ENCODE data around the gene LSG1.
A peak's percentile ranks its signal among the peaks of the same experiment; 100 is the strongest.

The LSG1 gene

DNA sequence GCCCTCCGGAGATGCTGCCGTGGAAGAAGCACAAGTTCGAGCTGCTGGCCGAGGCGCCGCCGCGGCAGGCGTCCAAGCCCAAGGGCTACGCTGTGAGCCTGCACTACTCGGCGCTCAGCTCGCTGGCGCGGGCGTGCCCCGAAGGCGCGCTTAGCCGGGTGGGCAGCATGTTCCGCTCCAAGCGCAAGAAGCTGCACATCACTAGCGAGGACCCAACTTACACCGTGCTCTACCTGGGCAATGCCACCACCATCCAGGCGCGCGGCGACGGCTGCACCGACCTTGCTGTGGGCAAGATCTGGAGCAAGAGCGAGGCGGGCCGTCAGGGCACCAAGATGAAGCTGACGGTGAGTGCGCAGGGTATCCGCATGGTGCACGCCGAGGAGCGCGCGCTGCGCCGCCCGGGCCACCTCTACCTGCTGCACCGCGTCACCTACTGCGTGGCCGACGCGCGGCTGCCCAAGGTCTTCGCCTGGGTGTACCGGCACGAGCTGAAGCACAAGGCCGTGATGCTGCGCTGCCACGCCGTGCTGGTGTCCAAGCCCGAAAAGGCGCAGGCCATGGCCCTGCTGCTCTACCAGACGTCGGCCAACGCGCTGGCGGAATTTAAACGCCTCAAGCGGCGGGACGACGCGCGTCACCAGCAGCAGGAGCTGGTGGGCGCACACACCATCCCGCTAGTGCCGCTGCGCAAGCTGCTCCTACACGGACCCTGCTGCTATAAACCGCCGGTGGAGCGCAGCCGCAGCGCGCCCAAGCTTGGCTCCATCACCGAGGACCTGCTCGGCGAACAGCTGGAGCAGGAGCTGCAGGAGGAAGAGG, 15.0 kb upstream of the LSG1 start:
- peak; percentile 9 for DNase-seq

DNA sequence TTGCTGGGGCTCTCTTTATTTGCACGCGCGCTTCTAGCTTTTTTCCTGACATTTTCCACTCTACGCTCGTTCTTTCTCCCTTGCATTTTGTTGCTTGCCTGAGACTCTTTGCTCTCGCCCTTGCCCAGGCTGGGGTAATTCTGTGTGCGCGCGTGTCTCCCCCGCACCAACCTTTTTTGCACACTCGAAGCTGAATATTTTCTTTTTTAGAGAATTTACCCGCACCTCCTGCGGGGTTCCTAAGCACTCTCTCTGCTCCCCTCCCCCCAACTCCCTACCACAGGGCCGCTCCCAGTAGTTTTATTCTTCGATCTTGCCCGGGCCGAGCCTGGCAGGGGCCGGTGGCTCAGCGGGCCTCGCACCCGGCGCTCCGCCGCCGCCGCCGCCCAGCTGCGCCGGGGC, 14.4 kb upstream of the LSG1 start:
- DNase-seq = no peak

DNA sequence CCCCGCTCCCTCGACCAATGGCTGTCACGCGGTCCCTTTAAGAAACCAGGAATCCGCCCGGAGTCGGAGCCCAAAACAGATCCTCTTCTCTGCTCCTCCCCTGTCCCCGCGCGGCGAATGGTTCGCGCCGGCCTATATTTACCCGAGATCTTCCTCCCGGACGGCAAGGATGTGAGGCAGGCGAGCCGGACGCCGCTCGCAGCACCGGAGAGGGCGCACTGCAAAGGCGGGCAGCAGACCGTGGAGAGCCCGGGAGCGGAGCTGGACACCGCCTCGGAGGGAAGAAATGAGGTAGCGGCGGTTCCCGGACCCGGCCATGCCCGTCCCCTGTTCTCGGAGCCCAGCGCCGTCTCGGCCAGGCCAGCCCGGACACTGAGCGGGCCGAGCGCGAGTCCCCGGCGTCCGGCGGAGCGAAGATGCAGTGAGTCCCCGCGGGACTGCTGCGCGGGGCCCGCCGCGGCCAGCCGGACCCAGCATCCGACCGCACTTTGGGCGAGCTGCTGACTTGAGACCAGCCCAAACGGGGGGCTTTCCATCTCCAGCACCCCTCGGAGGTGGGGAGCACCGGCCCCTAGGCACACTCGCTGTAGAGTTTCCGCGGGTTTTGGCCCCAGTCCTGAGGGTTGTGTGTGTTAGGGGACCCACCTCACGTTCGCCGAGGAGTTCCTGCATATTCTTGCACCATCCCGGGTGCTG, 13.9 kb upstream of the LSG1 start, which contains the start of gene FAM43A:
FAM43A (plus strand) TSS at position 166 of the 696 bp plus-strand sequence. CDS start 944 bp downstream, outside the sequence.
- peak; percentile 88 for DNase-seq

DNA sequence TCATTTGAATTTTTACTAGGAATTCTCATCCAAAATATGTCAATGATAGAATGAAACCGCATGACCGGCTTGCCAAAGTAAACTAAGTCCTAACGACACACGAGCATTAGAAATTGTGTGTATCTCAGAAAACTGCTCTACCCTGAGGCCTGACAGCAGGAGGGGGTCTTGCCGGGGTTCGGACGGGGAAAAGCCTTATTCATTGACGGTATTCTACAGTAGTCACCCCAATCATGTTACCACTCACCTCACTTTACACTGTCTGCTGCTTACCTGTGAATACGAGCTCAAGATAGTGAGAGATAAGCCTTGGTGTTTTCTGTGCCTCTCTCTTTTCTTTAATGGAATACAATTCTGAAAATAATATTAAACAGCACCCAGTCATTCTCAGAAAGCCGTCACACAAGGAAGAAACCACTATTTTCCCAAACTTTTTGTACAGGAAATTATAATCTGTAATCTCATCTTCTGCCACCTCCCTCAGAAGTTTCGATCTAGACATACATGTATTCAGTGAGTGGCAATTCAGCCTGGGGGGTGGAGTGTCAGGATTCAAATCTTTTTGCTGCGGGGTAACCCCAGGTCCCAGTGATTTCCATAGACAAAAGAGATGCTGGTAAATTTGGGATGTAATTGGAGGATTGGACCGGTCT, 13.2 kb upstream of the LSG1 start:
- DNase-seq = no peak

DNA sequence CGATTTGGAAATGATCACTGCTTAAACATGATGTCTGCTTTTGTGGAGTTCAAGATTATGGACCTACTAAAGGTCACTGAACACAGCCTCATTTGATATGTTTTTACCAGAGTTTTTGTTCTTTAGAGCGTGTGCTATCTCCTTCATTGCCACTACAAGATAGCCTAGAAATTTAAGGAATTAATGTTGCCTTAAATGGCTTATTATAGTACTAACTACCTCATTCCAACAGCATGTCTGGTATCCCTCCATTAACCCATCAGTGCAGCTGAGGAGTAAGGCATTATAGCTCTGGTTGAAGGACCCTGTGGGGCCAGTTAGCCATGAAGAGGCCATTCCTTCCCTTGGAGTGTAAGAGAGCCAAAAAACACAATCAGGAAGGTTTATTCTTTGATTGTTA, 11.4 kb upstream of the LSG1 start:
- DNase-seq = no peak

DNA sequence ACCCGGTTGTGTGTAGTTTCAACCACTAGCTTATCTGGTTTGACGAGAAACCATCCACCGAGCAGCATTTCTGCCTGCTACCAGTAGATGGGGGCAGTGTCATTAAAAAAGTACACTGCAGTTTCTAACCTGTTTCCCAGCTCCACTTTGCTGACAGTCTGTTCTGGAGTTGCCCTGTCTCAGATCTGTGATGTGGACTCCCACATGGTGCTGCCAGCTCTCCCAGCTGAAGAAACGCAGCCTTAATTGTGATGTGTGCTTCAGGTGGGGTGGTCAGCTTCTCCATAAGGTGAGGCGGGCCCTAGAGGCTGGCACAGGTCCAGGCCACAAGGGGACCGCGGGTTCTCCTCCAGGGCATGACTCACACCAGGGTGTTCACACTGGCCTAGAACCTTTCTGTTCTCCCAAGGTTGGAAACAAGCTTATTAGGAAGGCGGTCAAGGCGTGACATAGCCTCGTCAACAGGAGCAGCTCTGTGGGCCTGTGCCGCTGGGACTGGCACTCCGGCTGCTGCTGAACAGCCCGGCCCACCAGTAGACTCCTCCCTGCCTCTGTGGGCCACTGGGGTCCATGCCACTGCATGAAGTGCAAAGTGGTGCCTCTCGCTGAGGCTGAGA, 10.8 kb upstream of the LSG1 start:
- DNase-seq = peak; percentile 81

DNA sequence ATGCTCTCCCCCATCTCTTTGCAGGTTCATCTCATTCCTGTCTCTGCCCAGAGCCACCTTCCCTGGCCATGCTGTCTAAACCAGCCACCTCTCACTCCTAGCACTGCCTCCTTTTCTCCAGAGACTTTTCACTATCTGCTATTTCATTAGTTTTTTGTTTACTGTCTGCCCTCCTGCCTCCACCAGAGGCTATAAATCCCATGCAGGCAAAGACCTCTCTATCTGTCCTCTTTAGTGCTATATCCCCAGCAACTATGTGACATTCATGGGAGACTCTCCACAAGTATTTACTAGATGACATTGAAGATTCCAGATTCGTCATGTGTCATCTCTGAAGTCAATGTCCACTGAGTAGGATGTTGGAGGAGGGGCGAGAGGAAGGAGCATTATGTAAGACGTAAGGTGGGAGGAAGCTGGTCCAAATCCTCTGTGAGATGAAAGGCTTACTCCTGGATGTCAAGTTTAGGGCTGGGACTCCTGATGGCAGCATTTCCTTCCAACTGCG, 10.2 kb upstream of the LSG1 start:
- no peak for DNase-seq

DNA sequence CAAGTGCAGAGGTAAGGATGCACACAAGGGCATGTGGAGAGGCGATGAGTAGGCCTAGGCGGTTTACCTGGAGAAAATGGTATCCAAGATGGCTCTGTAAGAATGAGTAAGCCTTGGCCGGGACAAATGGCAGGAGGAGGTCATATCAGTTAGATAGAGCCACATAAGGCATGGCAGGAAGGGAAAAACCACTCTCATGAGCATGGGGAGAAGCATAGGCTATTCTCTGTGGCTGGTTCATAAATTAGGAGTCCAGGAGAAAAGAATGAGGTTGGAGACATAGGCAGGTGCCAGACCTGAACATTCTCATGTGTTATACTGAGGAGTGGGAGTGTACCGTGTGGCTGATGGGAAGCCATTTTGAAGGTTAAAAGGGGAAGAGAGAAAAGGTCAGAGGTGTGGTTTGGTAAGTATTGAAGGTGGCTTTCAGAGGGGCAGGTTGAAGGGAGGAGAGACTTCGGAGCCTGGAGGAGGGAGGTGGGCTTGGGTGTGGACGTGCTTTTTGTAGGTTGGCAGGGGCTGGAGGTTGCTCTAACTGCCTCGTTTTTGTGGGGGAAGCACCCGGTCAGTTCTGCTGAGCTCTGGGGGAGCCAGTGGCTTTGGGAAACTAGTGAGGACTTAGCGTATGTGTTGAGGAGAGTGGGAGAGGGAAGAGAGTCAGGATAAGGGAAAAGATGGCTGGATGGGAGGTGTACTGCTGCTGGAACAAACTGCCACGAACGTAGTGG, 9.1 kb upstream of the LSG1 start:
- DNase-seq = no peak

DNA sequence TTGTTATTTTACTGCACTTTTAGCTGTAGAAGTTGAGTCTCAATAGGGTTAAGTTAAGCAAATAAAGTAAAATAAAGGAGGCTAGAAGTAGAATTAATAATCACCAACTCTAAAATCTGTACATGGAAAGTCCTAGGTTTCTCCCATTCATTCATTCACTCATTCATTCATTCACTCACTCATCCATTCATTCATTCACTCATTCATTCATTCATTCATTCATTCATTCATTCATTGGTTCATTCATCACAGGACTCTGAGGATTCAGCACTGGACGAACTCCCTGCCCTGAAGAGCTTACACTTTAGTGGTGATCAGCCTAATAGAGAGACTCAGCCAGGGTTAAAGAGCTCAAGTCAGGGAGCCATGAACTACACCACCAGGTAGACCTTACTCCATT, 4.5 kb upstream of the LSG1 start:
- no peak for DNase-seq

DNA sequence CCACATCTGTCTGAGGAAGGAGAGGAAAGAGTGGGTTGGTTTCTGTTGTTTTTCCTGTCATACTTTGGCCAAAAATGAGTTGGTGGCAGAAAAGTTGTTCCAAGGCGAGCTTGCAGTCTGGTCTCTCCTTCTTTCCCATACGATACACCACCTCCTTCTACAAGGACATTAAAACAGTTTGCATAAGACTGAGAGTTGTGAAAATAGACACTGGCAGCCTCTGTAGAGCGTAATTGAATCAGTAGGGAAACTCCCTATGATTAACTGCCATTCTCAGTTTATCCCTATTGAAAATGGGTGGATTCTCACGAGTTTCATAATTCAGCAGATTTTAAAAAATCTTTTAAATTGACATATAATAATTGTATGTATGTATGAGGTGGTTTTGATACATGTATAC, 3.7 kb upstream of the LSG1 start:
- DNase-seq = no peak

DNA sequence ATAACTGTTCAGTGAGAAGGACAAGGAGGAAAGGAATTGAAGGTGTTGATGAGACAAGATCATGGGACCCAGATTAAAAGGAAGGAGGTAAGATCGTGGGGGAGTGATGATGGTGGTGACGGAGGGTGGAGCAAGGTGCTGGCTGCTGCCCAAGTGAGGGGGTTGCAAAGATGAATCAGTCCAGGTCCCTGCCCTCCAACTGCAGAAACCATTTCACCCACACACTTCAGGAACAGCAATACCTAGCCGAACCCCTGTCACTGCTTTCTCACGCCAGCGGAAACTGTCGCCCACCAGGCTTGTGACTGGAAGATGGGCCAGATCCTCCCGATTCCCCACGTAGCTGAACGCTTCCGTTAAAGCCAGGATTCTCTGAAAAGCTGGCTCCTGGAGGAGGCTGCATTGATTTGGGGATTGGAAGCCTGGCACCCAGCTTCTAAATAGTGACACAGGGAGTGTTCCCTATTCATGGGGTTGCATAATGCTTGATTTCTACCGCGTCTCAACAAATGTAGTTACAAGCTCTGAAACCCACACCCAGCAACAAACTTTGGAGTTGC, 3.2 kb upstream of the LSG1 start:
- no peak for DNase-seq

DNA sequence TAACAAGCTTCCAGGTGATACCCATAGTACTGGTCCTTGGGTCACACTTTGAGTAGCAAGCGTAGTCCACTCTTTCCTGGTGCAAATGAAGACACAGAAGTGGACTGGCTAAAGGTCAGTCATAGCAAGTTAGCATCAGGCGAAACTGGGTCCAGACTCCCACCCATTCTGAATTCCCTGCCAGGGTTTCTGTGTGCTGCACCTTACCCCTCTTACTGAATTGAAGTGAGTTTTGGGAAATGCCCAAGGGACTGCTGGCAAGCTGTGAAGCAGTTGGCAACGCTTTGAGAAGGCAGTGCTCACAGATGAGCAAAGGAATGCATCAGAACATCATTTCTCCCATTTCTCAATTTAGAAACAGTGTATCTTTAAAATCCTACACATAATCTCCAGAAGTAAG, 1.8 kb upstream of the LSG1 start:
- DNase-seq = no peak

DNA sequence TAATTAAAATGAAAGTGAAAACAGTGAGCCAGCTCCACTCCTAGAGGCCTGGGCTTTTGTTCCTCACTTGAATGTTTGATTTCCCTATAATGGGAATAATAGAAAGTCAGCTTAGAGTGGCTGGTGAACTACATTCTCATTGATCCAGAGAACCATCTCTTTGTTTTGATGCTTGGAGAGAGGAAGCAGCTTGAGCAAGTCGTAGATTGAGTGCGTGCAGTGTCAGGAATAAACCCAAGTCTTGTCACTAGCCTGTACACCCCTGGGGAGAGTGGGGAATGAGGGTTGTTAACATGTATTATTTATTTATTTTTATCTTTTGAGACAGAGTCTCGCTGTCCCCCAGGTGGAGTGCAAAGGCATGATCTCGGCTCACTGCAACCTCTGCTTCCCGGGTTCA, 885 bp upstream of the LSG1 start:
- peak; percentile 3 for DNase-seq

DNA sequence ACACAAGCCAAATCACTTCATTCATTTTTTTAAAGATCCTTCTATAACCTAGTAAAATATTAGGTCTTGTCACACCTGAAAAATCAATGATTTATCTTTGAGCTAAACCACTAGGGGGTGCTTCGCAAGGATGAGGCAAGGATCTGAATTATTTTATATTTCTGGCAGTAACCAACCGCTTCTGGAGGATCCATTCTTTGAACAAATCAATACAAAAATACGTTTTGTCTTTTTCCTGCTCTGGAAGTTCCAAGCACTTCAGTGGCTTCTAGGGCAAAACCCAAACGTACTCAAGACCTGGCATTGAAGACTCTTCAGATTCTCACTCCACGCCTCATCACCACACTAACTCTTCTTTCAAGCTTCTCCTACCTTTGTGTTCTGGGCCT, 486 bp downstream of the LSG1 start:
- peak; percentile 70 for DNase-seq

DNA sequence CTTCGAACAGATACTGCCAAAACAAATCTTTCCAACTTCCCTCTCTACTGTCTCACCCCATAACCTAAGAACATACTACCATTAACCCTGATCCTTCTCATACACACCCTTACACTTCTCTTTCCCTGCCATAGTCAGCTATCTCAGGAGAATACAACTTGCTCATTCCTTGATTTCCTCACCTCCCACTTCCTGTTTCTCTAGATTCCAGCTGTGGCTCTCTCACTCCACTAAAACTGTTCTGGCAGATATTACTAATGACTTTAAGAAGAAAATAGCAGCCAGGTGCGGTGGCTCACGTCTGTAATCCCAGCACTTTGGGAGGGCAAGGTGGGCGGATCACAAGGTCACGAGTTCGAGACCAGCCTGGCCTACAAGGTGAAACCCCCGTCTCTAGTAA, 4.6 kb downstream of the LSG1 start:
- no peak for DNase-seq

DNA sequence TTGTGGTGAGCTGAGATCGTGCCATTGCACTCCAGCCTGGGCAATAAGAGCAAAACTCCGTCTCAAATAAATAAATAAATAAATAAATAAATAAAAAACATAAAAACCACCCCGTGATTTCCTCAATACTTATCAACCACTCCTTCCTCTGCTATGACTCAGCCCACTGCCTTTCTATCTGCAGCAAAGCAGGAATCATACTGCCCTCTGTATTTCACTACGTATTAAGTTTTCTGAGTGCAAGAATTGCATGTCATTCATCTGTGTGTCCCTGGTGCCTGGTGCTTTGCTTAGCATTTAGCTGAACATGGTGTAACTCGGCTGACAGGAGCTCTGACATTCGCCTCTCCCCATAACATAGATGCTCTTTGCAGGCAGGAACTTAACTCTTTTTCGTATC, 7.1 kb downstream of the LSG1 start:
- no peak for DNase-seq

DNA sequence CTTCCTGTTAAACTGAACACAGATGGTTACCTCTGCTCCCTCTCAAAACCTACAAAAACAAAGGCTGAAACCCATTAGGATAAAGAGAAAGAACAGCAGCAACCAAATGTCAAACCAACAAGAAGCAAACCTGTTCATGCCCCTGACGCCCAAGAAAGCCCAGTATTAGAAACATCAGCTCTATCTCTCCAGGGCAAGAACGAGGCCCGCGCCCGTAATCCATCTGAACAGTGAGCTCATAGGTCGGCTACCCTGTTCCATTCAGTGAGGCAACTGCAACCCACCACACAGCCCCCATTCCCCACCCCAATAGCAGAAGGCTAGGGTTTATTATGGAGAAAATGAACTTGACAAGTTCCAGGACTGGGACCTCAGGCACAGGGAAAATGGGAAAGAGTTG, 10.0 kb downstream of the LSG1 start:
- no peak for DNase-seq

DNA sequence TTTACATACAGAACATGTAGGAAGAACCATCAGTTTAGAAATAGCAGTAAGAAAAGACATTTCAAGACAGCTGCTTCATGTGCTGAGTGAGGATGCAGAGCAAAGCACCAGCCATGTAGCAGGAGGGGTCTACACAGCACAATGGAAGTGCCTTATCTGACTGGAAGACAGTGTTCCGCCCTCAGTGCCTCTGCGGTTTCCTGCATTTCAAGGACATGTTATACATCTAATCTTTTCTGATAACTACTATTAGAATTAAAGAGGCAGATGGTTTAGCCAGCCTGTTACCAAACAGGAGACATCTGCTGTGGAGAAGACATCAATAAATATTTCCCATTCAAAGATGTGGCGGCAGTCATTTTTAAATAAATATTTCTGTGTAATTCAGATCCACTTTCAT, 10.6 kb downstream of the LSG1 start:
- no peak for DNase-seq

DNA sequence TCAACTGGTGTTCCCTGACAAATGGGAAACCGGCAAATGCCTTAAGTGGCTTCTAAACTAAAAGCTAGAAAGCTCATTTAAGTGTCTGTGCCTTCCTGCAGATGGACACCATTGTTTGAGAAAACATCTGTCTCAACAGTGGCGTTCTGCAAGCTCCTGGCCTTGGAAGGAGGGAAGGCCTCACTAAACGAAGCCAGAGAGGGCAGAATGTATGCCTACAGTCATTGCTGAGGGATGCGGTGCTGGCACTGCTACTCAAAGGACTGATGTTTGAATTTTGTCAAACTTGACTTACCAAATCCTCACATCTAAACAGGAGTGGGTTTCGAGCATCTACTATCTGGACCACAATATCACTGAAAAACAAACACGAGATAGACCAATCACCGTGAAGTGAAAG, 12.2 kb downstream of the LSG1 start:
- no peak for DNase-seq

DNA sequence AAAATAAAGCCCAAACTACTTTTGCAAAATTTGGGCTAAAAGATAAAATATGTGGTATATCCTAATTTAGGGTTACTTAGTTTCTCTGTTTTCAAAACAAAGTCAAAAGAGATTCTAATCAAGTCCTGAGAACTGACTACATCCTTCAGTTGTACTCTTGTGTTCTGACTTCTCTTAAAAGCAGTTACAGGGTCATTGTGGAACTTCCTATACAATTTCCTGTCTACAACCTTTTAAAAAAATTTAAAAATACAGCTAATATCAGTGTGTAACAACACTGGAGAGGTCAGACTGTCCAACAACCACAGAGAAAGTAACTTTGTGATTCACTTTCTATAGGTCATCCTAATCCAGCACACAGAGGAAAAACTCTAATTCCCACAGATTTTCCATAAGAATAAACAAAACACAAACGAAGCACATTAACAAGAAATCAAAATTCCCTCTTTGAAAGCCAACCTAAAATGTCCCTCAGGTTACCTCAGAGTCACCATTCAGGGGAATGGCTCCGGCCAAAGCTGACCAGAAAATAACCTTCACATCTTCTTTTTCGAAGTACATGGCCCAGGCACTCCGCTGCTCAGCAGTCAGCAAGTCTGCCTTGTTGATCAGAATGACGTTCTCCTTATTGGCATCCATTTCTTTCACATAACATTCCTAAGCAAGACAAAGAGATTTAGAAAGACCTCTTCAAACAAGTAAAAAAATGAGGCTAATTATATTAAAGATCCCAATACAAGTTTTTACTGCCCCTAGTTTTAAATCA, 13.3 kb downstream of the LSG1 start:
- DNase-seq = no peak

DNA sequence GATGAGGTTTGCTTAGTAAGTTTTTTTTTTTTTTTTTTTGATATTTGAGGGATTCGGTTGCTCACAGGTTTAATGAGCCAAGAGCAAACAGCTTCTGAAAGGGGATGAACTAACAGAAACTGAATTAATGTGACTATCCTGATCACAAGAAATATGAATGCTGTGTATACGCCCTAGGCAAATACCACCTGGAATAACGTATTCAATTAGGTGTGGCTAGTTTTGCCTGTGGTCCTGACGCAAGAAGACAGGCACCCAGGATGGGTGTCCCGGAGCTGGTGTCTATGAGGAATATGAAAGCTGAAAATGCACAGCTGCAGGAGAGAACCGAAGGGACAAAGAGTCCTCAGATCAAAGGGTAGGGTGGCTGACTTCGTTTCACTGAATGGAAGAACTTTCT, 14.6 kb downstream of the LSG1 start:
- DNase-seq = no peak

DNA sequence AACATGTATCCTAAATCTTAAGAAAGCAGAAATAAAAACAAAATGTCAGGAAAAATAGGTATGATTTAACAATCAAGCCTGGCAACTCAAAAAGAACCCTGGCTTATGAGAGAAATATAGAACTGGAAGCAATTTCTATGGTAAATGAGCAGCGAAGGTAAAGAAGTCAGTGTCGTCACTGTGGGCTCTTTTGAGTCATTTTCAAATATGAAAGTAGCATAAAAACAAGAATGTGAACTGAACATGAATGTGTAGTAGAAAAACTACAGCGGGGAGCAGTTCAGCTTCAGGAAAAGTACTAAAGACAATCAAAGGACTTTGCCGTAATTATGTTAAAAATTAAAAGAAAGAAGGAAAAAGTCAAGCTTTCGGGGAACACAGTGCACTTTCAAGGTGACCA, 17.5 kb downstream of the LSG1 start:
- no peak for DNase-seq
